HUES48 (cell line): ENCODE data around the gene PTTG1.
"Not testable (repeated sequence)": the region's sequence is repeated elsewhere in the genome, so short reads cannot be mapped to it uniquely, and the experiment has no call there.

Experiments used
- H3K27ac ChIP-seq: one replicate; pipeline ENCODE4 v1.7.0; 2013; ENCODE audit warnings: low read depth, low read length, inconsistent platforms
- H3K27me3 ChIP-seq: 2 replicates; pipeline ENCODE4 v1.6.1; 2013; ENCODE audit warnings: mild to moderate bottlenecking, low read length; ENCODE audit not compliant: control insufficient read depth, insufficient read depth
- H3K36me3 ChIP-seq: 2 replicates; pipeline ENCODE4 v1.6.1; 2013; ENCODE audit warnings: low read length; ENCODE audit not compliant: control insufficient read depth, insufficient read depth
- H3K4me1 ChIP-seq: 2 replicates; pipeline ENCODE4 v1.6.1; 2013; ENCODE audit warnings: mild to moderate bottlenecking, low read length; ENCODE audit not compliant: control insufficient read depth, insufficient read depth
- H3K4me3 ChIP-seq: 2 replicates; pipeline ENCODE4 v1.5.1; 2013; ENCODE audit warnings: mild to moderate bottlenecking, low read depth, low read length
- H3K9ac ChIP-seq: 2 replicates; pipeline ENCODE4 v1.6.1; 2013; ENCODE audit warnings: mild to moderate bottlenecking, low read depth, low read length, moderate library complexity
- H3K9me3 ChIP-seq: 2 replicates; pipeline ENCODE4 v1.6.1; 2013; ENCODE audit warnings: low read length; ENCODE audit not compliant: control insufficient read depth, insufficient read depth

PTTG1 gene

GRCh38 chr5:160423099-160423498 is 1.4 kb downstream of the PTTG1 start:
- H3K9me3 ChIP-seq = no peaks in the 10 kb centered on the region
- peak overlapping the region; percentile 97 for H3K4me3 ChIP-seq
- H3K27ac ChIP-seq = no peak overlapping the region
- no peak overlapping the region for H3K9ac ChIP-seq
- H3K36me3 ChIP-seq = peaks cover 56% of the 10 kb centered on the region
- peaks cover 31% of the 10 kb centered on the region for H3K4me1 ChIP-seq
- H3K27me3 ChIP-seq = no peaks in the 10 kb centered on the region

DNA sequence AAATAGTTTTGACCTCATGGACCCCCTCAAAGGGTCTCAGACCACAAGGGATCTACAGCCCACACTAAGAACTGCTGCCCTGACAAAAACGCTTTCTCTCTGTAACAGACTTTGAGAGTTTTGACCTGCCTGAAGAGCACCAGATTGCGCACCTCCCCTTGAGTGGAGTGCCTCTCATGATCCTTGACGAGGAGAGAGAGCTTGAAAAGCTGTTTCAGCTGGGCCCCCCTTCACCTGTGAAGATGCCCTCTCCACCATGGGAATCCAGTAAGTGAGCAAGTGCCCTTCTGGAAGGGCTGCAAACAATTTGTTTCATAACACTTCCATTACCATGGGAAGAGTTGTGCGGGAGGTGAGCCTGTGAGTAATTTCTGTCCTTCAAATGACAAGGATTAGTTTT is 6.0 kb downstream of the PTTG1 start:
- H3K36me3 ChIP-seq = peaks cover 74% of the 10 kb centered on the region
- H3K9ac ChIP-seq = no peak overlapping the region
- H3K27me3 ChIP-seq = no peaks in the 10 kb centered on the region
- H3K9me3 ChIP-seq = no peaks in the 10 kb centered on the region
- no peak overlapping the region for H3K27ac ChIP-seq
- peaks cover 9% of the 10 kb centered on the region for H3K4me1 ChIP-seq
- no peak overlapping the region for H3K4me3 ChIP-seq

DNA sequence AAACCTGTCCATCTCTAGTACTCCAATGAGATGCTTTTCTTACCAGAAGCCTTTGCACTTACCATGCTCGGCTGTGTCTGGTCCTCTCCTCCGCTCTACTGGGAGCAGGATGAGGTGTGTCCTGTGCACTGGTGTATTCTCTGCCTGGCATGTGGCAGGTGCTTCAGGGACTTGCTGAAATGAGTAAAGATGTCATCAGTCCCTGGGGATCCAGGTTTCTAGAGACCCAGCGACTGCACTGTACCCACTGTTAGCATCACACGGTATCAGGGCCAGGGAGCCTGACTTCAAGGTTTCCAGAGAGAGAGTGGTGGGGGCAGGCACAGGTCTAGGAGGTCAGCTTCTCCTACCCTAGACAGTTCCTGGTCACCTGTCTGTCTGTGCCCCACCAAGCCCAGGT is 10.5 kb downstream of the PTTG1 start:
- Histone ChIP-seq H3K4me3 (no peak overlapping the region), H3K36me3 (peaks cover 29% of the 10 kb centered on the region), H3K9me3 (no peaks in the 10 kb centered on the region), H3K27me3 (no peaks in the 10 kb centered on the region), H3K27ac (no peak overlapping the region), H3K9ac (no peak overlapping the region), H3K4me1 (no peaks in the 10 kb centered on the region)

GRCh38 chr5:160432787-160433186 is 11.1 kb downstream of the PTTG1 start:
- H3K4me3 ChIP-seq = no peak overlapping the region

GRCh38 chr5:160434022-160434531 is 12.4 kb downstream of the PTTG1 start:
- Histone ChIP-seq H3K9me3 (no peaks in the 10 kb centered on the region), H3K4me1 (no peaks in the 10 kb centered on the region), H3K4me3 (no peak overlapping the region), H3K27me3 (no peaks in the 10 kb centered on the region), H3K27ac (no peak overlapping the region), H3K9ac (no peak overlapping the region), H3K36me3 (peaks cover 10% of the 10 kb centered on the region)

More at GRCh38 chr5:160432787-160433186, 11.1 kb downstream of the PTTG1 start:
- Histone ChIP-seq H3K27ac (no peak overlapping the region), H3K9me3 (no peaks in the 10 kb centered on the region), H3K4me1 (no peaks in the 10 kb centered on the region), H3K36me3 (peaks cover 23% of the 10 kb centered on the region), H3K27me3 (no peaks in the 10 kb centered on the region), H3K9ac (no peak overlapping the region)

DNA sequence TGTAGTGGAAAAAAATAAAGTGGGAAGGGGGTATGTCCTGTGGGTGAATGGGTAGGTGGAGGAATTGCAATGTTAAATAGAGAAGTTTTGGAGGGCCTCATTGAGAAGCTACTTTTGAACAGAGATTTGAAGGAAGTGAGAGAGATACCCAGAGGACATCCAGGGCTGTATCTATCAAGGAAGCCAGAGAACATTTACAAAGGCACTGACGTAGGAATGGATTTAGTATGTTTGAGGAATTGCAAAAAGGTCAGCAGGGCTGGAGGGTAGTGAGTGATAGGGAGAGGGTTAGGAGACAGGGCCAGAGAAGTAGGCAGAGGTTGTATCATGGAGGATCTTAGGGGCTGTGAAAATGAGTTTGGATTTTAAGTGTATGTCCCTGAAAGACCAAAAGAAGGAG is 13.9 kb downstream of the PTTG1 start:
- Histone ChIP-seq H3K9ac (no peak overlapping the region), H3K27me3 (no peaks in the 10 kb centered on the region), H3K36me3 (no peaks in the 10 kb centered on the region), H3K27ac (no peak overlapping the region), H3K9me3 (no peaks in the 10 kb centered on the region), H3K4me3 (no peak overlapping the region), H3K4me1 (no peaks in the 10 kb centered on the region)

GRCh38 chr5:160436017-160436416 is 14.4 kb downstream of the PTTG1 start:
- H3K4me3 ChIP-seq = no peak overlapping the region
- no peak overlapping the region for H3K27ac ChIP-seq
- no peaks in the 10 kb centered on the region for H3K9me3 ChIP-seq
- H3K36me3 ChIP-seq = no peaks in the 10 kb centered on the region
- H3K4me1 ChIP-seq = no peaks in the 10 kb centered on the region
- no peak overlapping the region for H3K9ac ChIP-seq
- no peaks in the 10 kb centered on the region for H3K27me3 ChIP-seq

DNA sequence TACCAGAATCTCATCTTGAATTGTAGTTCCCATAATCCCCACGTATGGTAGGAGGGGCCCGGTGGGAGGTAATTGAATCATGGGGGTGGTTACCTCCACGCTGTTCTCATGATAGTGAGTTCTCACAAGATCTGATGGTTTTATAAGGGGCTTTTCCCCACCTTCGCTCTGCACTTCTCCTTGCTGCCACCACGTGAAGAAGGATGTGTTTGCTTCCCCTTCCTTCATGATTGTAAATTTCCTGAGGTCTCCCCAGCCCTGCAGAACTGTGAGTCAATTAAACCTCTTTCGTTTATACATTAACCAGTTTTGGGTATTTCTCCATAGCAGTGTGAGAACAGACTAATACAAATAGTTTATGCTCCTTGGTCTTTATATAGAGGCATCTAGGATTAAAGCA is 15.0 kb downstream of the PTTG1 start:
- not testable (repeated sequence) for H3K4me1 ChIP-seq, H3K27me3 ChIP-seq, H3K9ac ChIP-seq, H3K27ac ChIP-seq, H3K4me3 ChIP-seq, H3K36me3 ChIP-seq, H3K9me3 ChIP-seq

- H3K4me1 ChIP-seq = no peaks in the 10 kb centered on the region
- H3K9ac ChIP-seq = no peak overlapping the region
- no peaks in the 10 kb centered on the region for H3K27me3 ChIP-seq
- H3K27ac ChIP-seq = no peak overlapping the region
- H3K9me3 ChIP-seq = no peaks in the 10 kb centered on the region
- H3K36me3 ChIP-seq = no peaks in the 10 kb centered on the region
- no peak overlapping the region for H3K4me3 ChIP-seq
These were observed 15.6 kb downstream of the PTTG1 start for GRCh38 chr5:160437271-160437670.

DNA sequence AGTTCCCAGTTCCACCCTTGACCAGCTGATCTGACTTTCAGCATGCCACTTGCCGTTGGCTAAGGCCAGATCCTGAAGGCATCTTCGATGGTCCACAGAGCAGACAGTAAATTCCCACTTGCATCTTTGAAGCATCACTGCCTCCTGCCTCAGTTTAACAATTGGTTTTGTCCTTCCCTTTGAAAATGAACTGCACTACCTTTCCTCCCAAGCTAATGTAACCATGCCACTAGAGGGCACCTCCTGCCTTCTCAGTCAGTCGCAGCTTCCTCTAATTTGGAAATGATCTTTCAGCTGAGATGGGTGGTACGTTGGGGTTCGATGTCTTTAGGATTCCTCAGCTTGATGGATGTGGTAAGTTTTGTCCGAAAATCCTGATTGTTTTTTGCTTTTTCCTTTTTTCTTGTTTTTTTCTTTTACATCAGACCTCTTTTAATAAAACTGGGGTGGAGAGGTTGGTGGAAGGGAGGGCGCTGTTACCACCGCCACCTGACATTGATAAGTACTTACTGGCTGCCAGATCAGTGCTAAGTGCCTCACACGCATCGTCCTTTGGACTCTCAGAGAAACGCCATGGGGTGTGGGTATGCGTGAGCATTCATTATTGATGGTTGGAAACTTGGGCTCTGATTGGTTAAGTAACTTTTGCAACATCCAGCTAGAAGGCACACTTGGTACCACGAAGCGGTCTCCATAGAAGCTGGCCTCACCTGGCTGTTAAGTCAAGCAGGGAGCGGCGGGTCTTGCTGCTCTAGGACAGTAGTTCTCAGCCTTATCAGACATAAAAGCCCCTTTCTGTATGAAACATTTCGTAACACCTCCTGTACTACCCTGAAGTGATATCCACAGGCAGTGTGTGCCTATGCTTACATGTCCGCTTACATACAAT is 16.9 kb downstream of the PTTG1 start:
- H3K9me3 ChIP-seq = no peaks in the 10 kb centered on the region
- no peaks in the 10 kb centered on the region for H3K36me3 ChIP-seq
- H3K27ac ChIP-seq = no peak overlapping the region
- H3K9ac ChIP-seq = no peak overlapping the region
- peak overlapping the region; percentile 56 for H3K4me3 ChIP-seq
- H3K27me3 ChIP-seq = no peaks in the 10 kb centered on the region
- peaks cover 4% of the 10 kb centered on the region for H3K4me1 ChIP-seq

DNA sequence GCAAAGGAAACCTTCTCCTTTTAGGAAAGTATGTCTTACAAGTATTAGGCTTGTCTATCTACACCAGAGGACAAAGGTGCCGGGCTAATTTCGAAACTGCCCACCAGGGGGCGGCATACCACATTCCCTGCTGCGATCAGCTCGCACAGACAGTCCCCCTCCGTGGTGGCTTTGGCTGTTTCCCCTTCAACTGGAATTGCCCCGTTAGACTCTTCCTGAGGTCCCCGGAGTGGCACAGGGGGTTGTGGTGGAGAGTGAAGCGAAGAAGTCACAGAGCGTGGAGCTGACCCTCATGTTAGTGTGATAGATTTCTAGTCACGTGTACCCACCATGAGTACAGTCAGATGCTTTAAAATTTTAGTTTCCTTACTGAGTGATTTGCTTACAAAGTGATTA is 17.5 kb downstream of the PTTG1 start:
- H3K9ac ChIP-seq = no peak overlapping the region
- H3K27ac ChIP-seq = no peak overlapping the region
- peaks cover 7% of the 10 kb centered on the region for H3K4me1 ChIP-seq
- H3K4me3 ChIP-seq = peak overlapping the region; percentile 56
- H3K36me3 ChIP-seq = no peaks in the 10 kb centered on the region
- no peaks in the 10 kb centered on the region for H3K27me3 ChIP-seq
- H3K9me3 ChIP-seq = no peaks in the 10 kb centered on the region
